ENCODE results near the gene PARK7.

DNA sequence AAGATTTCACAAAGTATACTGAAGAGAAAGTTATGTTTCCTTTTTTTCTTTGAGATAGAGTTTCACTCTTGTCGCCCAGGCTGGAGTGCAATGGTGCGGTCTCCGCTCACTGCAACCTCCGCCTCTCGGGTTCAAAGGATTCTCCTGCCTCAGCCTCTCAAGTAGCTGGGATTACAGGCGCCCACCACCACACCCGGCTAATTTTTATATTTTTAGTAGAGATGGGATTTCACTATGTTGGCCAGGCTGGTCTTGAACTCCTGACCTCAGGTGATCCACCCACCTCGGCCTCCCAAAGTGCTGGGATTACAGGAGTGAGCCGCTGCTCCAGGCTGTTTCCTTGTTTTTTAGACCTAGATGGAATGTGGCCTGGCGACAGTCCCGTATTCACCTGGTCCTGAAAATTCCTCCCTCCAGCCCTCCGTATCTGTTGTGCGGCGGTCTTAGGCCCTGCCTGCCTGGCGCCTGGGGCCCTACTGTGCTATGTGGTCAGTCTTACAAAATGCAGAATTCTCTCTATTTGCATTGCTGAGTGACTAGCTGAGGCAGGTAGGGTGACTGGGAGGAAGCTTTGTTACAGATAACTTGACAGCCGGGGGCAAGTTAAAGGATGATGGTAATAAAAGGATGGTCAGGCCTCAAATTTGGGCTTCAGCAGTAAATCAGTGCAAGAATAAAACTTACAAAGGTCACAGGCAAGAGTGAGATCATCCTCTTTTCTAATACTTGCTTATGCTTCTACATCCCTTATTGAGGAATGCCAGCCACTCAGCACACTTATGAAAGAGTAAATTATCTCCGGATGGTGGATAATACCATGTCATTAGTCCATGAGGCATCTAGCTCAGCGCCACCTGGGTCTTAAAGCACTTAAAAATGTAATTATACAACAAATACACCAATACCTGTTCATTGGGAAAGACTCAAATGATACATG lies 30.3 kb downstream of the PARK7 start:
- TF ChIP-seq POLR2A (IDR thresholded peaks at IDR 0.05), result no peak
- TF ChIP-seq, protein P1, sequence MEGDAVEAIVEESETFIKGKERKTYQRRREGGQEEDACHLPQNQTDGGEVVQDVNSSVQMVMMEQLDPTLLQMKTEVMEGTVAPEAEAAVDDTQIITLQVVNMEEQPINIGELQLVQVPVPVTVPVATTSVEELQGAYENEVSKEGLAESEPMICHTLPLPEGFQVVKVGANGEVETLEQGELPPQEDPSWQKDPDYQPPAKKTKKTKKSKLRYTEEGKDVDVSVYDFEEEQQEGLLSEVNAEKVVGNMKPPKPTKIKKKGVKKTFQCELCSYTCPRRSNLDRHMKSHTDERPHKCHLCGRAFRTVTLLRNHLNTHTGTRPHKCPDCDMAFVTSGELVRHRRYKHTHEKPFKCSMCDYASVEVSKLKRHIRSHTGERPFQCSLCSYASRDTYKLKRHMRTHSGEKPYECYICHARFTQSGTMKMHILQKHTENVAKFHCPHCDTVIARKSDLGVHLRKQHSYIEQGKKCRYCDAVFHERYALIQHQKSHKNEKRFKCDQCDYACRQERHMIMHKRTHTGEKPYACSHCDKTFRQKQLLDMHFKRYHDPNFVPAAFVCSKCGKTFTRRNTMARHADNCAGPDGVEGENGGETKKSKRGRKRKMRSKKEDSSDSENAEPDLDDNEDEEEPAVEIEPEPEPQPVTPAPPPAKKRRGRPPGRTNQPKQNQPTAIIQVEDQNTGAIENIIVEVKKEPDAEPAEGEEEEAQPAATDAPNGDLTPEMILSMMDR (IDR thresholded peaks at IDR 0.05), result no peak

All from Peyer's patch (tissue), 4 donors.